ENCODE measurements around the gene PSD4.

Gene PSD4

DNA sequence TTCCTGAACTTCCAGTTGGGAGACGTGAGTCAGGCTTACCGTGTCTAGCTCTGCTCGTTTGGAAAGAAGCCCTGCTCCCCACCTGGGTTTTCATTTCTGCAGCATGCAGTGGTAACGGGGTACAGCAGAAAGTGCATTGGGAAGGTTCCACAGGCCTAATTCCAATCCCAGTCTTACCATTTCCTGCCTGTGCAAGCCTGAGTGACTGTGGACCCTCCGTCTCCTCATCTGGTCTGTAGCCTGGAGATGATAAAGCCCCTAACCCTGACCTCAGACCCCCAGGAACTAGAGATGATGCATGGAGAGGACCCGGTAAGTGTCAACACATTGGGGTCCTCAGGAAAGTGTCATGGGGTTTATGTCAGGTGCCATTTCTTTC is 5.8 kb upstream of the PSD4 start:
- Histone ChIP-seq H3K4me3 (ENCODE audit: low read length) (no peak overlapping the region), H3K9ac (ENCODE audit: low read length) (no peak overlapping the region), H3K9me3 (ENCODE audit: insufficient read depth, low read length) (no peaks in the 10 kb centered on the region), H3K4me1 (ENCODE audit: low read length) (peaks cover 13% of the 10 kb centered on the region), H3K27me3 (ENCODE audit: low read depth, low read length) (no peaks in the 10 kb centered on the region), H3K36me3 (replicated peaks; ENCODE audit: low read depth, low read length) (peaks cover 9% of the 10 kb centered on the region), H3K27ac (ENCODE audit: low read length) (no peak overlapping the region), H3K79me2 (ENCODE audit: low read length) (no peaks in the 10 kb centered on the region), H4K20me1 (ENCODE audit: insufficient read depth, low read length) (no peaks in the 10 kb centered on the region), H2AFZ (ENCODE audit: low read depth, low read length) (no peak overlapping the region), H3K4me2 (ENCODE audit: low read length) (no peak overlapping the region)
- TF ChIP-seq EZH2phosphoT487 (IDR thresholded peaks at IDR 0.05; ENCODE audit: low read depth) = no peak
- TF ChIP-seq, protein P1, sequence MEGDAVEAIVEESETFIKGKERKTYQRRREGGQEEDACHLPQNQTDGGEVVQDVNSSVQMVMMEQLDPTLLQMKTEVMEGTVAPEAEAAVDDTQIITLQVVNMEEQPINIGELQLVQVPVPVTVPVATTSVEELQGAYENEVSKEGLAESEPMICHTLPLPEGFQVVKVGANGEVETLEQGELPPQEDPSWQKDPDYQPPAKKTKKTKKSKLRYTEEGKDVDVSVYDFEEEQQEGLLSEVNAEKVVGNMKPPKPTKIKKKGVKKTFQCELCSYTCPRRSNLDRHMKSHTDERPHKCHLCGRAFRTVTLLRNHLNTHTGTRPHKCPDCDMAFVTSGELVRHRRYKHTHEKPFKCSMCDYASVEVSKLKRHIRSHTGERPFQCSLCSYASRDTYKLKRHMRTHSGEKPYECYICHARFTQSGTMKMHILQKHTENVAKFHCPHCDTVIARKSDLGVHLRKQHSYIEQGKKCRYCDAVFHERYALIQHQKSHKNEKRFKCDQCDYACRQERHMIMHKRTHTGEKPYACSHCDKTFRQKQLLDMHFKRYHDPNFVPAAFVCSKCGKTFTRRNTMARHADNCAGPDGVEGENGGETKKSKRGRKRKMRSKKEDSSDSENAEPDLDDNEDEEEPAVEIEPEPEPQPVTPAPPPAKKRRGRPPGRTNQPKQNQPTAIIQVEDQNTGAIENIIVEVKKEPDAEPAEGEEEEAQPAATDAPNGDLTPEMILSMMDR (IDR thresholded peaks at IDR 0.05; ENCODE audit: low read depth, low read length) = no peak

DNA sequence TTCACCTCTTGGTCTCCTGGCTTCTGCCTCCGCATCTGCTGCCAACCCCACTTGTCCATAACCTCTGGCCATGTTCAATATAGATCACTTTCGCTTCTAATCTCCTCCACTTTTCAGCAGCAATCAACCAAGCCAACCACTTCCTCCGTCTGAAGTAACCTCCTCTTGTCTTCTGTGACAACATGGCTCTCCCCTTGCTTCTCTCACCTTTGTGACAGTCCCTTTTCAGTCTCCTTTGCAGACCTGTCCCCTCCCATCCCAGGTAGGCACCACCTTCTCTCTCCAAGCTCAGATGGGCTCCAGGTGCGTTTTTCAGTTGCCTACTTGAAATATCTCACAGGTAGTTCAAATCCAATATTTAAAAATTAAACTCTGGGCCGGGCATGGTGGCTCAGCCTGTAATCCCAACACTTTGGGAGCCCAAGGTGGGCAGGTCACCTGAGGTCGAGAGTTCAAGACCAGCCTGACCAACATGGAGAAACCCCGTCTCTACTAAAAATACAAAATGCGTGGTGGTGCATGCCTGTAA is 4.7 kb upstream of the PSD4 start:
- Histone ChIP-seq H3K4me1 (ENCODE audit: low read length) (peaks cover 20% of the 10 kb centered on the region), H3K36me3 (replicated peaks; ENCODE audit: low read depth, low read length) (peaks cover 9% of the 10 kb centered on the region), H3K79me2 (ENCODE audit: low read length) (peaks cover 9% of the 10 kb centered on the region), H2AFZ (ENCODE audit: low read depth, low read length) (no peak overlapping the region), H3K4me2 (ENCODE audit: low read length) (no peak overlapping the region), H3K4me3 (ENCODE audit: low read length) (no peak overlapping the region), H3K9ac (ENCODE audit: low read length) (no peak overlapping the region), H4K20me1 (ENCODE audit: insufficient read depth, low read length) (no peaks in the 10 kb centered on the region), H3K9me3 (ENCODE audit: insufficient read depth, low read length) (no peaks in the 10 kb centered on the region), H3K27ac (ENCODE audit: low read length) (no peak overlapping the region), H3K27me3 (ENCODE audit: low read depth, low read length) (no peaks in the 10 kb centered on the region)
- TF ChIP-seq, protein P1 (IDR thresholded peaks at IDR 0.05; ENCODE audit: low read depth, low read length) = no peak
- TF ChIP-seq EZH2phosphoT487 (IDR thresholded peaks at IDR 0.05; ENCODE audit: low read depth) = no peak

DNA sequence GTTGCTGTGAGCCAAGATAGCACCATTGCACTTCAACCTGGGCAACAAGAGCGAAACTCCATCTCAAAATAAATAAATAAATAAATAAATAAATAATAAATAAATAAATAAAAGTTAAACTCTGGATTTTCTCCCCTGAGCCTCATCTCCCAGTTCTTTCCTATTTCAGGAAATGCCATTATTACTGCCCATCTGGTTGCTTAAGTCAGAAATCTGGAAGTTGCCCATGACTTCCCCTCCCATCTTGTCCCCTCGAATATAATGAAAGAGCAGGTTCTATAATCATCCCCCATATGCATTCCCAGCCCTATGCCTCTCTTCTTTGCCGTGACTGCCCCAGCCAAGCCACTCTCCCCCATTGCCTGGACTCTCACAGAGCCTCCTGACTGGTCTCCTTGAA is 4.2 kb upstream of the PSD4 start:
- peaks cover 9% of the 10 kb centered on the region for H3K36me3 ChIP-seq (replicated peaks; ENCODE audit: low read depth, low read length)
- H3K27ac ChIP-seq (ENCODE audit: low read length) = no peak overlapping the region
- no peaks in the 10 kb centered on the region for H3K27me3 ChIP-seq (ENCODE audit: low read depth, low read length)
- H2AFZ ChIP-seq (ENCODE audit: low read depth, low read length) = no peak overlapping the region
- H4K20me1 ChIP-seq (ENCODE audit: insufficient read depth, low read length) = no peaks in the 10 kb centered on the region
- H3K4me2 ChIP-seq (ENCODE audit: low read length) = no peak overlapping the region
- TF ChIP-seq EZH2phosphoT487 (IDR thresholded peaks at IDR 0.05; ENCODE audit: low read depth) = no peak
- TF ChIP-seq, protein P1 (IDR thresholded peaks at IDR 0.05; ENCODE audit: low read depth, low read length) = no peak
- peaks cover 22% of the 10 kb centered on the region for H3K4me1 ChIP-seq (ENCODE audit: low read length)
- H3K9ac ChIP-seq (ENCODE audit: low read length) = no peak overlapping the region
- H3K4me3 ChIP-seq (ENCODE audit: low read length) = no peak overlapping the region
- no peaks in the 10 kb centered on the region for H3K9me3 ChIP-seq (ENCODE audit: insufficient read depth, low read length)
- peaks cover 14% of the 10 kb centered on the region for H3K79me2 ChIP-seq (ENCODE audit: low read length)

DNA sequence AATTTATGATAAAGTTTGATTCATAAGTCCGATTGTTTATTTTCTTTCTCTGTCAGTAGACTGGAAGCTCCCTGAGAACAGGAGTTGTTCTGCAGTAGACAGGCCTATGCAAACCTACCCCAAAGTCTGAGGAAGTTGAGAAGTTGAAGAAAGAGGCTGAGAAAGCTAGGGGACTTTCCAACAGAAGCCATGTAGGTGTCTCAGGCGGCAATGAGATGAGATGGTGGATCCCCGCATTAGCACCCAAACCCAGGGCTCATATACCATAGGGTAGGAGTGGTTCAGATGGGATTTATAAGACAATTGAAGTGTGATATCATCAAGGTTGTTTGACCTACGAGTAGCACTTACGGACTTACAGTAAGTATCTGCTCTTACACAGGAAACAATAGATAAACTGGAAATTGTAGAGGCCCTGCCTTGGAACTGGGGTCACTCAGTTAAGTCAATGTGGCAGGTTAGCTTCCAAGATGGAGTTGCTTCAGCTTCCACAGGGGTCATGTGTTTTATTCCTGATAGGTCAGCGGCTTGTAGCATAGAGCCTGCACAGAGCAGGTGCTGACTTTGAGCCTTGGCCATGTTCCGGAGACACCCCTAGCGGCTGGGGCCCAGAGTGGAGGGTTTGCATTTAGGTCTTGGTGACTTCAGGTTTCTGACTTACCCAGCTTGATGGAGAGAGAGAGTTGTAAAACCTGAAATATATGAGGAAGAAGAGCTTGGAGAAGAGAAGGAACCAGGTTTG is 2.3 kb upstream of the PSD4 start:
- no peak overlapping the region for H3K9ac ChIP-seq (ENCODE audit: low read length)
- peak overlapping the region; percentile 53 for H3K27ac ChIP-seq (ENCODE audit: low read length)
- no peaks in the 10 kb centered on the region for H3K27me3 ChIP-seq (ENCODE audit: low read depth, low read length)
- H3K79me2 ChIP-seq (ENCODE audit: low read length) = peaks cover 33% of the 10 kb centered on the region
- H3K9me3 ChIP-seq (ENCODE audit: insufficient read depth, low read length) = no peaks in the 10 kb centered on the region
- no peak for TF ChIP-seq EZH2phosphoT487 (IDR thresholded peaks at IDR 0.05; ENCODE audit: low read depth)
- TF ChIP-seq, protein P1 (IDR thresholded peaks at IDR 0.05; ENCODE audit: low read depth, low read length) = no peak
- peaks cover 36% of the 10 kb centered on the region for H3K4me1 ChIP-seq (ENCODE audit: low read length)
- H3K4me2 ChIP-seq (ENCODE audit: low read length) = no peak overlapping the region; the same call in 1 of the 2 replicates
- H3K36me3 ChIP-seq (replicated peaks; ENCODE audit: low read depth, low read length) = peaks cover 20% of the 10 kb centered on the region
- H4K20me1 ChIP-seq (ENCODE audit: insufficient read depth, low read length) = peaks cover 12% of the 10 kb centered on the region
- H3K4me3 ChIP-seq (ENCODE audit: low read length) = no peak overlapping the region
- peak overlapping the region; percentile 27; the same call in 1 of the 2 replicates for H2AFZ ChIP-seq (ENCODE audit: low read depth, low read length)
